ENCODE measurements around the gene TOMM40L.

DNA sequence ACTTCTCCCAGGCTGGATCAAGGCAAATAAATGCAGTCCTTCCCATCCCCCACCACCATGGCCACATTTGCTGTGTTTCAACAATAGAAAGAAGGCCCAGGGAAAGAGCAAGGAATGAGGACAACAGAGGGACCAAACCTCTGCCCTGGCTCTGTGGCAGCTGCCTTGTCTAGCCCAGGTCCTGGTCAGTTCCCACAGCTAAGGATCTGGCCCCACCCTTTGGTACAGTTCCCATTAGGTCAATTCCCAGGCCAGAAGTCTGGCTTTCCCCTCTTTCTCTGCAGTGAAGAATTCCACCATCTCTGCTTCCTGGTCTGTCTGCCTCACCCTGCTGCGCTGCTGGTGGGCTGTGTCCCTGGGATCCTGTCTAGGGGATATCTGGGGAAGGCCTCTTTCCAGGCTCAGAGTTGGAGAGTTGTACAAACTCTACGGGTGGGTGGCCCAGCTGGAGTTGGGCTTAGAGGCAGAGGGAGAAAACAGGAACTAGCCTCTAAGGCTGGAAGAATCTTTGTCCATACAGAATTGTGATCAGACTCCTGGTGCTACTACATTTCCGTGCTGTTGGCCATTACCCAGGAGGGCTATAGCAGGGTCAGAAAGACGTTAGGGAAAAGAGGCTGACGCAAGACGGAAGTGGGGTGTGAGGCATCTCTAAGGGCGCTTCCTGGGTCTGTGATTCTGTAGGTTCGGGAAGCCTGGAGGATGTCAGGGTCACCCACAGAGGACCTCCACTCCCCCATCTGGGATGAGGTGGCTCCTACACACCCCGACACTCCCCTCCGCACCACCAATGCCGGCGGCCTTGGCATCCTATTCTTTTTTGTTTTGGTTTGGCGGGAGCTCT is 24.6 kb upstream of the TOMM40L start:
- TF ChIP-seq, protein P1, sequence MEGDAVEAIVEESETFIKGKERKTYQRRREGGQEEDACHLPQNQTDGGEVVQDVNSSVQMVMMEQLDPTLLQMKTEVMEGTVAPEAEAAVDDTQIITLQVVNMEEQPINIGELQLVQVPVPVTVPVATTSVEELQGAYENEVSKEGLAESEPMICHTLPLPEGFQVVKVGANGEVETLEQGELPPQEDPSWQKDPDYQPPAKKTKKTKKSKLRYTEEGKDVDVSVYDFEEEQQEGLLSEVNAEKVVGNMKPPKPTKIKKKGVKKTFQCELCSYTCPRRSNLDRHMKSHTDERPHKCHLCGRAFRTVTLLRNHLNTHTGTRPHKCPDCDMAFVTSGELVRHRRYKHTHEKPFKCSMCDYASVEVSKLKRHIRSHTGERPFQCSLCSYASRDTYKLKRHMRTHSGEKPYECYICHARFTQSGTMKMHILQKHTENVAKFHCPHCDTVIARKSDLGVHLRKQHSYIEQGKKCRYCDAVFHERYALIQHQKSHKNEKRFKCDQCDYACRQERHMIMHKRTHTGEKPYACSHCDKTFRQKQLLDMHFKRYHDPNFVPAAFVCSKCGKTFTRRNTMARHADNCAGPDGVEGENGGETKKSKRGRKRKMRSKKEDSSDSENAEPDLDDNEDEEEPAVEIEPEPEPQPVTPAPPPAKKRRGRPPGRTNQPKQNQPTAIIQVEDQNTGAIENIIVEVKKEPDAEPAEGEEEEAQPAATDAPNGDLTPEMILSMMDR (IDR thresholded peaks at IDR 0.05; ENCODE audit: poor library complexity), result no peak
- TF ChIP-seq EZH2phosphoT487 (IDR thresholded peaks at IDR 0.05; ENCODE audit: low read depth, severe bottlenecking, unreplicated experiment), result no peak

All from hepatocyte (in vitro differentiated cells).